ENCODE results near the gene ATXN10. TPM values are rescaled to one million over a fixed set of nuclear protein-coding genes. Genes with fewer than 3 reads are reported as not detected.

The ATXN10 gene
- total and polyA plus RNA-seq, 2 of the 13 experiments (the other 11 are each of a cell fraction or from before 2014, with no cell fraction given) = 60.1 to 194 TPM

DNA sequence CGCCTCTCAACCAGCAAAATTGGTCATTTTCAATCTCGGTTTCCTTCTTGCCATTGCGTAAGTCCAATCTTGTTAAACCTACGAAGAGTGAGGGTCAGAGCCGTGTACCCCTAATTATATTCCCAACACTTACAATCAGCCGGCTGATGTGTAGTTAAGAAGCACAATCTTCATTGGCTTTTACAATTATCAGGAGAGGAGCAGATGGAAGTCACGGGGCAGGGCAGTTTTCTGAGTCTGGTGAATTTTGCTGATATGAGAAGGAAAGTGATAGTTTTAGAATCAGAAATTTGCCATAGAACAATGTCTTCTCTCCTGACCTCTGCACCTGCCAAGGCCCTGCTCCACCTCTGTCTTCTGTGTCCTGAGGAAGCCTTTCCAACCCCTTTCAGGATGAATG, 35.0 kb upstream of the ATXN10 start:
- Histone ChIP-seq H3K27ac (ENCODE audit: extremely low read length, insufficient read depth, low read length) (no peak overlapping the region), H3K27me3 (ENCODE audit: control insufficient read depth in 1 of 2, insufficient read depth in 2 of 2, low read length in 2 of 2) (no peaks in the 10 kb centered on the region; a peak in 2 of 5 replicates), H3K36me3 (replicated peaks in 1 of 2; ENCODE audit: control insufficient read depth in 1 of 2, insufficient read depth in 2 of 2, low read length in 2 of 2) (no peaks in the 10 kb centered on the region), H3K4me1 (ENCODE audit: insufficient read depth, low read length) (peaks cover 76% of the 10 kb centered on the region), H2AFZ (ENCODE audit: low read length) (no peak overlapping the region), H3K9ac (ENCODE audit: insufficient read depth, low read depth, low read length) (no peak overlapping the region), H3K79me2 (ENCODE audit: insufficient read depth, low read length) (no peaks in the 10 kb centered on the region), H3K4me3 (replicated peaks in 1 of 3; ENCODE audit: insufficient read depth in 1 of 3, low read depth in 2 of 3, low read length in 3 of 3) (no peak overlapping the region), H3K9me3 (ENCODE audit: low read length) (no peaks in the 10 kb centered on the region), H4K20me1 (ENCODE audit: insufficient read depth, low read length) (no peaks in the 10 kb centered on the region), H3K4me2 (ENCODE audit: low read depth, low read length) (no peak overlapping the region)
- WGBS (ENCODE audit: low lambda C conversion rate) = 50% methylated on average over 7 of the region's 7 CpGs
- ChIA-PET CTCF (ENCODE audit: low intra/inter-chr PET ratio, low total read pairs) (no interaction called here), POLR2A (no interaction called here)
- DNase-seq (ENCODE audit: low spot score) (no peak), ATAC-seq (no peak), FAIRE-seq (no peak)
- intact Hi-C loops (cut with micrococcal nuclease; ENCODE audit: unreplicated experiment) = no loop called here
- TF ChIP-seq GABPA (IDR thresholded peaks at IDR 0.05; ENCODE audit: low read depth, low read length) (no peak), GABPA (CRISPR knock-in tag; IDR thresholded peaks at IDR 0.05; ENCODE audit: low read depth) (no peak), RARA (CRISPR knock-in tag; IDR thresholded peaks at IDR 0.05) (no peak), ASH2L (IDR thresholded peaks at IDR 0.05; ENCODE audit: insufficient read length, low read depth, low read length) (no peak), HES4 (CRISPR knock-in tag; IDR thresholded peaks at IDR 0.05; ENCODE audit: borderline replicate concordance) (no peak), SMAD1 (CRISPR knock-in tag; IDR thresholded peaks at IDR 0.05; ENCODE audit: borderline replicate concordance, low read depth) (no peak), ZNF746 (CRISPR knock-in tag; IDR thresholded peaks at IDR 0.05) (no peak), MBD4 (IDR thresholded peaks at IDR 0.05; ENCODE audit: borderline replicate concordance, low read length) (no peak), CEBPG (CRISPR knock-in tag; IDR thresholded peaks at IDR 0.05) (0 out of 2 replicates have a peak, but pooled peaks have one; percentile 18), CEBPB (IDR thresholded peaks at IDR 0.05; ENCODE audit: borderline replicate concordance, low read depth, low read length) (peak; percentile 47; the same call in 1 of the 2 replicates)
- TF ChIP-seq, protein P1, sequence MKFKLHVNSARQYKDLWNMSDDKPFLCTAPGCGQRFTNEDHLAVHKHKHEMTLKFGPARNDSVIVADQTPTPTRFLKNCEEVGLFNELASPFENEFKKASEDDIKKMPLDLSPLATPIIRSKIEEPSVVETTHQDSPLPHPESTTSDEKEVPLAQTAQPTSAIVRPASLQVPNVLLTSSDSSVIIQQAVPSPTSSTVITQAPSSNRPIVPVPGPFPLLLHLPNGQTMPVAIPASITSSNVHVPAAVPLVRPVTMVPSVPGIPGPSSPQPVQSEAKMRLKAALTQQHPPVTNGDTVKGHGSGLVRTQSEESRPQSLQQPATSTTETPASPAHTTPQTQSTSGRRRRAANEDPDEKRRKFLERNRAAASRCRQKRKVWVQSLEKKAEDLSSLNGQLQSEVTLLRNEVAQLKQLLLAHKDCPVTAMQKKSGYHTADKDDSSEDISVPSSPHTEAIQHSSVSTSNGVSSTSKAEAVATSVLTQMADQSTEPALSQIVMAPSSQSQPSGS (CRISPR knock-in tag; IDR thresholded peaks at IDR 0.05) = no peak
- in situ Hi-C loops (cut with HindIII; ENCODE audit: extremely low pct_ligation_motif_present, low pct_unique_long_range_greater_than_20kb) = loop anchor here (25.0 kb wide), 1 partner anchor 476 kb away; no protein-coding TSS in a partner anchor
- no TSS peak for BruUV-seq (replicated peaks)

All from HepG2 (cell line).